ENCODE results near the gene PDE6B.

Gene PDE6B

DNA sequence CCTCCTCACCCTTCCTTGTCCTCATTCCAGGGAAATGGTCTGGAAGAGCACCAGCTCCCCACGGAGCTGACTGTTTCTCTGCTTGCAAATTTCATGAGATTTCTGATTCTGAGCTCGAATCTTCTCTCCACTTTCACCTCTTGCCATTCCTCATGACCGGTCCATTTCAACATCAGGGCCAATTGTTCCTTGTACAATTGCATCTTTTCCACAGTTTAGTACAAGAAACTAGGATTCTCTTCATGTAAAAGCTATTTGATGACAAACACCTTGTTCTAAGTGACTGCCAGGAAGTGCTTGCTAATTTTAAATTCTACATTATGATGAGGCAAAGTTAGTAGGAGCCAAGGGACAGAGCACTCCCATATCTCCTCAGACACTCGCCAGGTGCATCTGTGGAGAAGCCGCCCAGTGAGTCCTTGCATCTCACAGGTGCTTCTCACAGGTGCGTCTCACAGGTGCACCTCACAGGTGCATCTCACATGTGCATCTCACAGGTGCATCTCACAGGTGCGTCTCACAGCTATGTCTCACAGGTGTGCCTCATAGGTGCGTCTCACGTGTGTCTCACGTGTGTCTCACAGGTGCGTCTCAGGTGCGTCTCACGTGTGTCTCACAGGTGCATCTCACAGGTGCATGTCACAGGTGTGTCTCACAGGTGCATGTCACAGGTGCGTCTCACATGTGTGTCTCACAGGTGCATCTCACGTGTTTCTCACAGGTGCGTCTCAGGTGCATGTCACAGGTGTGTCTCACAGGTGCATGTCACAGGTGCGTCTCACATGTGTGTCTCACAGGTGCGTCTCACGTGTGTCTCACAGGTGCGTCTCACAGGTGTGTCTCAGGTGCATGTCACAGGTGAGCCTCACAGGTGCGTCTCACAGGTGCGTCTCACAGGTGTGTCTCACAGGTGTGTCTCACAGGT, 3.0 kb upstream of the PDE6B start:
- DNase-seq (ENCODE audit: low spot score) = no peak
- in situ Hi-C loops (cut with MboI; ENCODE audit: low pct_unique_long_range_greater_than_20kb, low sequenced_read_pairs, unreplicated experiment) = no loop called here
- TF ChIP-seq, protein P1, sequence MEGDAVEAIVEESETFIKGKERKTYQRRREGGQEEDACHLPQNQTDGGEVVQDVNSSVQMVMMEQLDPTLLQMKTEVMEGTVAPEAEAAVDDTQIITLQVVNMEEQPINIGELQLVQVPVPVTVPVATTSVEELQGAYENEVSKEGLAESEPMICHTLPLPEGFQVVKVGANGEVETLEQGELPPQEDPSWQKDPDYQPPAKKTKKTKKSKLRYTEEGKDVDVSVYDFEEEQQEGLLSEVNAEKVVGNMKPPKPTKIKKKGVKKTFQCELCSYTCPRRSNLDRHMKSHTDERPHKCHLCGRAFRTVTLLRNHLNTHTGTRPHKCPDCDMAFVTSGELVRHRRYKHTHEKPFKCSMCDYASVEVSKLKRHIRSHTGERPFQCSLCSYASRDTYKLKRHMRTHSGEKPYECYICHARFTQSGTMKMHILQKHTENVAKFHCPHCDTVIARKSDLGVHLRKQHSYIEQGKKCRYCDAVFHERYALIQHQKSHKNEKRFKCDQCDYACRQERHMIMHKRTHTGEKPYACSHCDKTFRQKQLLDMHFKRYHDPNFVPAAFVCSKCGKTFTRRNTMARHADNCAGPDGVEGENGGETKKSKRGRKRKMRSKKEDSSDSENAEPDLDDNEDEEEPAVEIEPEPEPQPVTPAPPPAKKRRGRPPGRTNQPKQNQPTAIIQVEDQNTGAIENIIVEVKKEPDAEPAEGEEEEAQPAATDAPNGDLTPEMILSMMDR (IDR thresholded peaks at IDR 0.05; ENCODE audit: extremely low read depth, insufficient read depth, missing control alignments) = no peak

DNA sequence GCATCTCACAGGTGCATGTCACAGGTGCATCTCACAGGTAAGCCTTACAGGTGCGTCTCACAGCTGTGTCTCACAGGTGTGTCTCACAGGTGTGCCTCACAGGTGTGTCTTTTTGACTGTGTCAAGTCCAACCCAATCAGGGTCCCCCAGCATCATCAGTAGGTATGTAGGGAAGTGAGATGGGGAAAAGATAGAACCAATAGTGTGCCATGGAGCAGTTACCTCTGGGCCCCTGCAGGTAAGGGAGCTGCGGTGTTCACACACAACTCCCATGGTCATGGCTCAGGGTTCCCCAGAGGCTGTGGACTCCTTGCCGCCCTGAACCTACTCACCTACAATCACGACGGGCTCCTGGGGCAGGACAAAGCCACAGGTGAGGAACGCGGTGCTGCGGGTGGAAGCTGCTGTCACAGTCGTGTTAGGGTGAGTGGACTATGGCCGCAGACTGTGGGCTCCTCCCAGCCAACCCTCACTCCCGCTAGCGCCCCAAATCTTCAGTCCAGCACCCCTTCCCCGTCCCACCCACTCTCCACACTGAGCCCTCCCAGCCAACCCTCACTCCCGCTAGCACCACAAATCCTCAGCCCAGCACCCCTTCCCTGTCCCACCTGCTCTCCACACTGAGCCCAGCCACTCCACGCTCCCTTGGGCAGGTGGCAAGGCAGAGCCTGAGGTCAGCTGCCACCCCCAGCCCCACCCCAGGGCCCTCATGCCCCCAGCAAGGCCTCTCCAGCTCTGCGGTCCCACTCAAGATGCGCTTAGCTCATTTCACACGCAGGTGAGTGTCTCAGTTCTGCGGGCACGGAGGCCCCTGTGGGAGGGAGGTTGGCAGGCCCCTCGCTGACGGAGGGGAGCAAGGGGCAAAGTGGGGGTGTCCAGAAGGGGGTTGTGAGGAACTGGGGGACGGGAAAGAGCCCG, 2.1 kb upstream of the PDE6B start:
- TF ChIP-seq, protein P1 (IDR thresholded peaks at IDR 0.05; ENCODE audit: extremely low read depth, insufficient read depth, missing control alignments) = no peak
- in situ Hi-C loops (cut with MboI; ENCODE audit: low pct_unique_long_range_greater_than_20kb, low sequenced_read_pairs, unreplicated experiment) = no loop called here
- DNase-seq (ENCODE audit: low spot score) = no peak

DNA sequence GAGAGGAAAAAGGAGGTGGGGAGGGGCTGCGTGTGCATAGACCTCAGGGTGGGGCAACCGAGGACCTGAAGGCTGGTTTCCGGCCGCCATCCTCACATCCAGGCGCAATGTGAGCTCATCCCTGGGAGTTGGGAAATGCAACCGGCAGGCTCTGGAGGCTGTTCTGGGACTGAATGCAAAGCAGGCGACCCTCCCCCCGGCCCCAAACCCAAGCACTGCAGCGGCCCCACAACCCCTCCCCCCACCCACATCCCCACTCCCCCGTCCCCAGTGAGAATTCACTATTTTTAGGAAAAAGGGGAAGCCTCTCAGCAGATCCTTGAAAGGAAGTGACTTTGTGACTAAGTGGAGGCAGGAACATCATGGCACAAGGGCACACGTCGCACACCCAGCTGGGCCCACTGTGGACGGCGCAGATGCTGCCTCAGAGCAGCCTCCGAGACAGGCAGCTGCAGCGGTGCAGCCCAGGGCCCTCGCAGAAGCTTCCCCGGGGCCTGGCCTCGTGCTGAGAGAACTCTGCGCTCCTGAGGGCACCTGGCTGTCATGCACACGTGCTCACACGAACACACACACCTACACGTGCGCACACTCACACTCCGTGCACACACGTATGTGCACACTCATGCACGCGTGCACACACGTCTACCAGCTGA, 1.3 kb upstream of the PDE6B start:
- TF ChIP-seq, protein P1 (IDR thresholded peaks at IDR 0.05; ENCODE audit: extremely low read depth, insufficient read depth, missing control alignments) = no peak
- in situ Hi-C loops (cut with MboI; ENCODE audit: low pct_unique_long_range_greater_than_20kb, low sequenced_read_pairs, unreplicated experiment) = no loop called here
- no peak for DNase-seq (ENCODE audit: low spot score)

DNA sequence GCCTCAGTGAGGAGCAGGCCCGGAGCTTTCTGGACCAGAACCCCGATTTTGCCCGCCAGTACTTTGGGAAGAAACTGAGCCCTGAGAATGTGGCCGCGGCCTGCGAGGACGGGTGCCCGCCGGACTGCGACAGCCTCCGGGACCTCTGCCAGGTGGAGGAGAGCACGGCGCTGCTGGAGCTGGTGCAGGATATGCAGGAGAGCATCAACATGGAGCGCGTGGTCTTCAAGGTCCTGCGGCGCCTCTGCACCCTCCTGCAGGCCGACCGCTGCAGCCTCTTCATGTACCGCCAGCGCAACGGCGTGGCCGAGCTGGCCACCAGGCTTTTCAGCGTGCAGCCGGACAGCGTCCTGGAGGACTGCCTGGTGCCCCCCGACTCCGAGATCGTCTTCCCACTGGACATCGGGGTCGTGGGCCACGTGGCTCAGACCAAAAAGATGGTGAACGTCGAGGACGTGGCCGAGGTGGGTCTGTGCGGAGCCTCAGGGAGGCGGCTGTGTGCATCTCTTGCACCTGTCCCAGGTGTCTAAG, 323 bp downstream of the PDE6B start:
- TF ChIP-seq, protein P1 (IDR thresholded peaks at IDR 0.05; ENCODE audit: extremely low read depth, insufficient read depth, missing control alignments) = no peak
- DNase-seq (ENCODE audit: low spot score) = no peak
- in situ Hi-C loops (cut with MboI; ENCODE audit: low pct_unique_long_range_greater_than_20kb, low sequenced_read_pairs, unreplicated experiment) = no loop called here

DNA sequence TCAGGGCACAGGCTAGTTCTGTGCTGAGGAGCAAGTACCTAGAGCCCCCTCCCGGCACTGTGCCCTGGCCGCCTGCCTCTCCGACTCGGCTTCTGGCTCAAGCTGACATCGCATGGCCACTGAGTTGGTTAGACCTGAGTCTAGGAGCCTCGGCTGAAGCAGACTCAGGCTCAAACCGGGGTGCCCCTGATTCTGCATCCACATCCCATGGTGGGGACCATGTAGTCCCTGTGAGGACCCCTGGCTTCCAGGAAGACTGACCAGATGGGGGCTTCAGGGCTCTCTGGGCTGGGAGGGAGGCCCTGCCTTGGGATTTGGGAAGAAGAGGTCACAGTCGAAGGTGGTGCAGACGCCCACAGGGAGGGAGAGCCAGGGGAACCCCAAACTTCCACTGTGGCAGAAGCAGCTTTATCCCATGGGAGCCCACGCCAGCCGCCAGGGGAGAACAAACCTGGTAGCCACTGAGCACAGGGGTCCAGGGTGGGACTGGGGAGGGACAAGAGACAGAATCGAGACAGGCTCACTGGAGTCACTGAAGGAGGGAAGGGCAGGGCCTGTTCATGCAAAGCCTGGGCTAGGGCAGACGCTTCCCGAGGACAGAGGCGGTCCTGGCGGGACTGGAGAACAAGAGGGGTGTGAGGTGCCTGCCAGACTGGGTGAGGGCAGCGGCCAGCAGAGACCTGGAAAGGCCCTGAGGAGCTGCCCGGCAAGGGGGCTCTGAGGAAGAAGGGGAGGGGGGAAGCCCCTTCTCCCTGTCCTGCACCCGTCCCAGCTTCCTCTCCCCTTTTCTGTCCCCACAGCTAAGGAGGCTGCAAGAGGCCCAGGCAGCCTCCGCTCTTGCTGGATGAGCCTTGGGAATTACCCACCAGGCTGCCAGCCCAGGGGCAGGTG, 1.1 kb downstream of the PDE6B start:
- TF ChIP-seq, protein P1 (IDR thresholded peaks at IDR 0.05; ENCODE audit: extremely low read depth, insufficient read depth, missing control alignments) = no peak
- in situ Hi-C loops (cut with MboI; ENCODE audit: low pct_unique_long_range_greater_than_20kb, low sequenced_read_pairs, unreplicated experiment) = no loop called here
- DNase-seq (ENCODE audit: low spot score) = no peak
